CD4-positive, alpha-beta T cell (primary cell): ENCODE measurements around the gene EFCAB9. TPM values are rescaled to one million over a fixed set of nuclear protein-coding genes. Genes with fewer than 3 reads are reported as not detected.

Experiments
- ATAC-seq: fragments of 200-7000 bp; cut with Tn5 transposase; one replicate; pipeline ENCODE4 v1.10.0; 2022; ENCODE audit warnings: mild to moderate bottlenecking; ENCODE audit not compliant: poor library complexity
- CTCF ChIA-PET: fragments of 350-600 bp; sonication (Branson Sonifier 250); formaldehyde crosslinking; loops from one replicate; lab custom pipeline; 2021; ENCODE audit warnings: antibody characterized with exemption, inconsistent platforms; lab: Charles Lee
- POLR2A ChIA-PET: fragments of 350-600 bp; sonication (Branson Sonifier 250); formaldehyde crosslinking; loops from one replicate; lab custom pipeline; 2021; ENCODE audit warnings: antibody characterized with exemption, inconsistent platforms; lab: Charles Lee
- DNase-seq, 14 experiments: peaks; one replicate each; pipeline ENCODE4 v3.0.0-alpha.2; 2013 to 2020; ENCODE audit warnings: mixed read lengths in 2 of 14
- H3K27ac ChIP-seq, 2 donors: one replicate each; pipeline versions ENCODE4 v1.5.1 to v1.7.0; 2013; ENCODE audit warnings: low read length in 2 of 2, low read depth in 1 of 2, mild to moderate bottlenecking in 1 of 2
- H3K27me3 ChIP-seq, 2 experiments: 1 replicate in 1 of 2; 2 replicates in 1 of 2; pipeline versions ENCODE4 v1.6.1 to v1.7.0; 2013; ENCODE audit warnings: low read length in 2 of 2, control low read depth in 1 of 2, mild to moderate bottlenecking in 1 of 2, moderate library complexity in 1 of 2; ENCODE audit not compliant: insufficient read depth in 2 of 2, control insufficient read depth in 1 of 2
- H3K36me3 ChIP-seq: one replicate; pipeline ENCODE4 v1.6.1; 2013; ENCODE audit warnings: low read length, control low read depth; ENCODE audit not compliant: insufficient read depth
- H3K4me1 ChIP-seq: one replicate; pipeline ENCODE4 v1.6.1; 2013; ENCODE audit warnings: low read length, control low read depth; ENCODE audit not compliant: insufficient read depth
- H3K4me3 ChIP-seq: one replicate; pipeline ENCODE4 v1.5.1; 2013; ENCODE audit warnings: mild to moderate bottlenecking, low read length, moderate library complexity
- H3K9me3 ChIP-seq, 2 experiments: 1 replicate in 1 of 2; 2 replicates in 1 of 2; pipeline versions ENCODE4 v1.6.1 to v1.7.0; 2013; ENCODE audit warnings: low read length in 2 of 2, mild to moderate bottlenecking in 2 of 2, control low read depth in 1 of 2, moderate library complexity in 1 of 2; ENCODE audit not compliant: control insufficient read depth in 1 of 2, insufficient read depth in 1 of 2
- H3K27ac Mint-ChIP-seq: one replicate; pipeline ENCODE4 v1.8.0; 2020; ENCODE audit warnings: mixed read lengths
- H3K27me3 Mint-ChIP-seq: one replicate; pipeline ENCODE4 v1.8.0; 2021; ENCODE audit warnings: mixed read lengths
- H3K36me3 Mint-ChIP-seq: one replicate; pipeline ENCODE4 v1.8.0; 2021; ENCODE audit warnings: low read depth, mixed read lengths
- H3K4me1 Mint-ChIP-seq: one replicate; pipeline ENCODE4 v1.8.0; 2021; ENCODE audit warnings: low read depth, mixed read lengths
- H3K4me3 Mint-ChIP-seq: one replicate; pipeline ENCODE4 v1.8.0; 2020; ENCODE audit warnings: mild to moderate bottlenecking, mixed read lengths
- H3K9me3 Mint-ChIP-seq: one replicate; pipeline ENCODE4 v1.8.0; 2020; ENCODE audit warnings: mixed read lengths
- intact Hi-C, 2 experiments: fragments of 100-400 bp; cut with DNase I in 1 of 2; cut with micrococcal nuclease in 1 of 2; formaldehyde crosslinking; loops; one replicate each; pipeline versions ENCODE4 v1.15.1 to v1.9.0; 2023 to 2025; cut with DNase I, micrococcal nuclease
- total RNA-seq, 174 experiments: library from RNA in 2 of 174; stranded (reverse) in 2 of 174; gene quantifications; one replicate each; pipeline ENCODE4 v1.2.3 and lab custom pipeline; 2021 to 2026
- TF ChIP-seq, protein P1 (sequence below): fragments of 200-600 bp; IDR thresholded peaks from one replicate; pipeline ENCODE4 v1.8.0; 2022; ENCODE audit warnings: antibody characterized with exemption, mild to moderate bottlenecking

EFCAB9 gene
- total RNA-seq, 2 experiments from 2014 or later, result not detected

DNA sequence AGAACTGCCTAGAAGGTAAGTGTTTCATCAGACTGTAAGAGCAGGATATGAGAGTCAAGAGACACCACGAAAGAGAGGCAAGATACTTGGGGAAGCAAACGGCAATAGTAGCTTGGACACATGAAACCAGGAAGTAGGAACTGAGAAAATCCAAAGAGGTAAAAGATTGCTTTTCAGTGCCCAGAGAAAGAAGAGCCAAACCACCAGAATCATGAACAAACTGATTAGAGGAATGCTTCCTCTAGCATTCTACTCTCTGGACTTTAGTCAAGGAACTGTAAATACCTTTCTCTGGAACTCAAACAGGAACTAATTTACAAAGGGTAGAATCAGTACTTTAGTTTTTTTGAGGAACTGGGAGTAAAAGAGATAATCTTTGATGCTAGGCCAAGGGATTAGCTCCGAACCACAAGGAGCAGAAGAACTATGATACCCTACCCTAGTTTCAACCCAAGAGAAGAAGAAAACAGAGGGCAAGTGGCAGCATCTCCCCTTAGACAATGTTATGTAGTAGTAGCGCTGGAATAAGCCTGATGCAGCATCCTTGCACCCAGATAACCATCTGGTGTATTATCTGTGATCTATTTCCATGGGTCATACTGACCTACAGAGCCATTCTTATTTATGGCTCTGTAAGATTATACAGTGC is 41.3 kb downstream of the EFCAB9 start:
- Histone ChIP-seq H3K4me1 (peaks cover 3% of the 10 kb centered on the region), H3K27me3 (no peaks in the 10 kb centered on the region), H3K36me3 (peaks cover 4% of the 10 kb centered on the region), H3K27ac (no peak overlapping the region), H3K9me3 (no peaks in the 10 kb centered on the region), H3K4me3 (no peak overlapping the region)
- CTCF ChIA-PET, result no interaction called here
- Mint-ChIP-seq H3K4me1 (peaks cover 36% of the 10 kb centered on the region), H3K9me3 (no peaks in the 10 kb centered on the region), H3K36me3 (peaks cover 38% of the 10 kb centered on the region), H3K27me3 (no peaks in the 10 kb centered on the region), H3K27ac (no peak overlapping the region), H3K4me3 (no peak overlapping the region)
- TF ChIP-seq, protein P1, sequence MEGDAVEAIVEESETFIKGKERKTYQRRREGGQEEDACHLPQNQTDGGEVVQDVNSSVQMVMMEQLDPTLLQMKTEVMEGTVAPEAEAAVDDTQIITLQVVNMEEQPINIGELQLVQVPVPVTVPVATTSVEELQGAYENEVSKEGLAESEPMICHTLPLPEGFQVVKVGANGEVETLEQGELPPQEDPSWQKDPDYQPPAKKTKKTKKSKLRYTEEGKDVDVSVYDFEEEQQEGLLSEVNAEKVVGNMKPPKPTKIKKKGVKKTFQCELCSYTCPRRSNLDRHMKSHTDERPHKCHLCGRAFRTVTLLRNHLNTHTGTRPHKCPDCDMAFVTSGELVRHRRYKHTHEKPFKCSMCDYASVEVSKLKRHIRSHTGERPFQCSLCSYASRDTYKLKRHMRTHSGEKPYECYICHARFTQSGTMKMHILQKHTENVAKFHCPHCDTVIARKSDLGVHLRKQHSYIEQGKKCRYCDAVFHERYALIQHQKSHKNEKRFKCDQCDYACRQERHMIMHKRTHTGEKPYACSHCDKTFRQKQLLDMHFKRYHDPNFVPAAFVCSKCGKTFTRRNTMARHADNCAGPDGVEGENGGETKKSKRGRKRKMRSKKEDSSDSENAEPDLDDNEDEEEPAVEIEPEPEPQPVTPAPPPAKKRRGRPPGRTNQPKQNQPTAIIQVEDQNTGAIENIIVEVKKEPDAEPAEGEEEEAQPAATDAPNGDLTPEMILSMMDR, result no peak
- ATAC-seq (no peak), DNase-seq (no peak)
- intact Hi-C loops, result no loop called here
- POLR2A ChIA-PET, result no interaction called here

DNA sequence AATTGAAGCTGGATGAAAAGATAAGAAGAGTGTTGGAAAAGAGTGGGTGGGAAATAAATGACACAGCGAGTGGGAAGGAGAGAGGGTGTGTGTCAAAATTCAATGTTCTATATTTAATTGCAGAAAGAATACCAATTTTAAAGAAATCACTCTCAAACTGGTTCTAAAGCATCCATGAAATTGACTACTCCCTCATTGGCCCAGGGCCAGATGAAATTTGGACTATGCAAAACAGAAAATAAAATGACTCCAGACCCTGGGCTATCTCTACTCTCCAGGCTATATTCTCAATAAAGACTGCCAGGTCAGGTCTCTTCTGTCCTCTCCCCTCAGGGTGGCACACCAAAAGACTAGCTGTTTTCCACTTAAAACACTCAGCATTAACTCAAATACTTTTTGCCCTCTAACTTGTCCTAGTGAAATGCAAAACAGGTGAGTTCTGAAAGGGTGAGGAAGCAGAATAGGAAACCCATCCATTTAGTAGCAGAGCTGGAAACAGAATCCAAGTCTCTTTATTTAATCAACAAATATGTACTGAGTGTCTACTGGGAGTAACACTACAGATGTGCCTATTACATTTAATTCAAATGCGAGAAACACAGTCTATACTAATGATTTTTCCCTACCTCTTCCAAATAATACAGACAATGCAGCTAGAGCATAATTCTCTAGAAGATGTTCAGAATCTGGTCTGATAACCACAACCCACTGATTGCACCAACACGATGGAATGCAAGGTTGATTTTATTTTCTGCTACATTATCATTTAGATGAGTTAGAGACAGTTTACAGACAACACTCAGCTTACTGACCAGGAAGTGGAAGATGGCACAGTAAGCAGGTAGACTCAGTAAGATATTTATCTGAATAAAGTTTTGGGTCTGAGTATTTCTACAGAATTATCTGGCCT is 42.1 kb downstream of the EFCAB9 start:
- H3K4me3 Mint-ChIP-seq, result no peak overlapping the region
- Histone ChIP-seq H3K9me3 (no peaks in the 10 kb centered on the region), H3K27me3 (no peaks in the 10 kb centered on the region), H3K27ac (no peak overlapping the region), H3K4me3 (no peak overlapping the region), H3K36me3 (peaks cover 4% of the 10 kb centered on the region), H3K4me1 (peaks cover 3% of the 10 kb centered on the region)
- DNase-seq (no peak), ATAC-seq (no peak)
- peaks cover 30% of the 10 kb centered on the region for H3K36me3 Mint-ChIP-seq
- CTCF ChIA-PET, result no interaction called here
- H3K27ac Mint-ChIP-seq, result no peak overlapping the region
- peaks cover 36% of the 10 kb centered on the region for H3K4me1 Mint-ChIP-seq
- POLR2A ChIA-PET, result no interaction called here
- TF ChIP-seq, protein P1, result no peak
- no peaks in the 10 kb centered on the region for H3K27me3 Mint-ChIP-seq
- intact Hi-C loops, result no loop called here
- H3K9me3 Mint-ChIP-seq, result no peaks in the 10 kb centered on the region

DNA sequence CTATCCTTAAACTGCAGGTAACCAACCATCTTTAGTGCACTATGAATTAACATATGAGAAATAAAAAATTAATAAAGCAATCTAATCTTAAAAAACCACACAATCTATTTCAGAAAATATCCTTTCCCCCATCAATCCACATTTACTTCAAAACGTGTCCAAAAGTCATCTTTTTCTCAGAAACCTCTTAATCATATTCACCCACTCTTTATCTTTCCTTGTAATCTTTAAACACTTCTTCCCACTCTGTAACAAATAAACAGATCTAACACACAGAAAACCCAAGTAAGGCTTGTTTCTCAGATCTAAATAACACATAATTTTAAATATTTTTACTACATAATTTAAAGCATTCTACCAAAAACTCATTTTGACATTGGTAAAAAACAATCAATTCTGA is 44.4 kb downstream of the EFCAB9 start:
- no peaks in the 10 kb centered on the region for H3K9me3 ChIP-seq
- ATAC-seq (no peak), DNase-seq (no peak)
- Mint-ChIP-seq H3K9me3 (no peaks in the 10 kb centered on the region), H3K4me1 (peaks cover 36% of the 10 kb centered on the region), H3K4me3 (no peak overlapping the region), H3K27ac (no peak overlapping the region), H3K36me3 (peaks cover 17% of the 10 kb centered on the region), H3K27me3 (no peaks in the 10 kb centered on the region)
- TF ChIP-seq, protein P1, result no peak
- POLR2A ChIA-PET, result no interaction called here
- intact Hi-C loops, result no loop called here
- no peaks in the 10 kb centered on the region for H3K36me3 ChIP-seq
- no peak overlapping the region for H3K4me3 ChIP-seq
- H3K4me1 ChIP-seq, result peaks cover 3% of the 10 kb centered on the region
- CTCF ChIA-PET, result no interaction called here
- no peak overlapping the region for H3K27ac ChIP-seq
- H3K27me3 ChIP-seq, result no peaks in the 10 kb centered on the region
